Mucosa of stomach (tissue), 1 donor: Measurements from ENCODE around the gene SPDYE16.
"Not testable (repeated sequence)": the region's sequence is repeated elsewhere in the genome, so short reads cannot be mapped to it uniquely, and the experiment has no call there.

Source experiments
- H3K27me3 ChIP-seq: one replicate; pipeline ENCODE4 v1.7.0; 2013; ENCODE audit warnings: mild to moderate bottlenecking, low read length; ENCODE audit not compliant: control insufficient read depth, insufficient read depth
- H3K36me3 ChIP-seq: one replicate; pipeline ENCODE4 v1.7.0; 2013; ENCODE audit warnings: low read length; ENCODE audit not compliant: control insufficient read depth, insufficient read depth
- H3K4me1 ChIP-seq: one replicate; pipeline ENCODE4 v1.7.0; 2013; ENCODE audit warnings: mild to moderate bottlenecking, low read length; ENCODE audit not compliant: control insufficient read depth, insufficient read depth
- H3K4me3 ChIP-seq: one replicate; pipeline ENCODE4 v1.7.0; 2013; ENCODE audit warnings: low read length
- H3K9ac ChIP-seq: one replicate; pipeline ENCODE4 v1.7.0; 2013; ENCODE audit warnings: mild to moderate bottlenecking, low read length, moderate library complexity
- H3K9me3 ChIP-seq: one replicate; pipeline ENCODE4 v1.7.0; 2013; ENCODE audit warnings: mild to moderate bottlenecking, low read length, moderate library complexity; ENCODE audit not compliant: control insufficient read depth
- donor health status: Pancreatic carcinoma.

Gene SPDYE16

DNA sequence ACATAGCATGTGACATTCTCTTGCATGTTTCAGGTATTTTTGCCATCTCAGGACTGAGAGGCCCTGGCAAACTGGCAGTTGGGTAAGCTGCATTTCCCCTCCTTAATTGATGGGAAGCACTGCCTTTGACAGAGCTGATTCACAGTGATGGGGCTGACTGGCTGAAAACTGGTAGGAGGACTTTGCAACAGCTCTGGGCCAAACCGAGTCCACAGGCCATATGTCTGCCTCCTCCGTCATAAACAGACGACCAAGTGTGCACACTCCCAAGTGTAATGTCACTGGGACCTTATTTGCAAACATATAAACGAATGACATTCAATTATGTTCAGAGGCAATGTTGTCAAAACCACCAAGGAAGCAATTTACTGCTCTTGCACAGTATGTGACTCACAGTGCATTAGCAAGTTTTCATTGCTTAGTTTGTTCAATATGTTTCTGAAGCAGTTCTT, 27.3 kb upstream of the SPDYE16 start:
- not testable (repeated sequence) for H3K9me3 ChIP-seq, H3K4me3 ChIP-seq, H3K27me3 ChIP-seq, H3K36me3 ChIP-seq, H3K4me1 ChIP-seq, H3K9ac ChIP-seq

DNA sequence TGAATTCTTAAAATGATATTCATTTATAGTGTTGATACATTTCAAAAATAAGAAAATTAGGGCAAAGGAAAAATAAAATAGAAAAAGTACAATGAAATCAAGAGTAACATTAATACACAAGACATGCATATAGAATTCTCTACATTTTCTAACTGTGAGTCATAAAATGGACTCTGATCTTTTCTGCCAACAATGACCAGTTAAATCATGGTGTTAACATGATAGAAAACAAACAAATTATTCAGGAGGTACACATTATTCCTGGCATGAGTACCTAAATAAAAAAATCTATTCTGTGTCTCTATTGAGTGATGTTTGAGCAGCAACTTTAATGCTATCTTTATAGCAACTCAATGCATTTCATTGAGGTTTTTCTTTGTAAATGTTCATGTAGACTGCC, 25.6 kb upstream of the SPDYE16 start:
- H3K36me3 ChIP-seq, H3K9me3 ChIP-seq, H3K27me3 ChIP-seq, H3K9ac ChIP-seq, H3K4me3 ChIP-seq, H3K4me1 ChIP-seq: not testable (repeated sequence)

DNA sequence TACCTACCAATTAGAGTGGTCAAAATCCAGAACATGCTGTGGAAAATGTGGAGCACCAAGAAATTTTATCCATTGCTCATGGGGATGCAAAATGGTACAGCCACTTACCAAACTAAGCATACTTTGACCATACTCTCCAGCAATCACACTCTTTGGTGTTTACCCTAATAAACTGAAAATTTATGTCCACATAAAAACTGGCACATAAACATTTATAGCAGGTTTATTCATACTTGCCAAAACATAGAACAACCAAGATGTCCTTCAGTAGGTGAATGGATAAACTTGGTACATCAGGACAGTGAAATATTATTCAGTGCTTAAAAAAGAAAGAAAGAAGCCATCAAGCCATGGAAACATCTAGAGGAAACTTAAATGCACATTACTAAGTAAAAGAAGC, 24.7 kb upstream of the SPDYE16 start:
- not testable (repeated sequence) for H3K4me3 ChIP-seq, H3K4me1 ChIP-seq, H3K9me3 ChIP-seq, H3K36me3 ChIP-seq, H3K9ac ChIP-seq, H3K27me3 ChIP-seq

DNA sequence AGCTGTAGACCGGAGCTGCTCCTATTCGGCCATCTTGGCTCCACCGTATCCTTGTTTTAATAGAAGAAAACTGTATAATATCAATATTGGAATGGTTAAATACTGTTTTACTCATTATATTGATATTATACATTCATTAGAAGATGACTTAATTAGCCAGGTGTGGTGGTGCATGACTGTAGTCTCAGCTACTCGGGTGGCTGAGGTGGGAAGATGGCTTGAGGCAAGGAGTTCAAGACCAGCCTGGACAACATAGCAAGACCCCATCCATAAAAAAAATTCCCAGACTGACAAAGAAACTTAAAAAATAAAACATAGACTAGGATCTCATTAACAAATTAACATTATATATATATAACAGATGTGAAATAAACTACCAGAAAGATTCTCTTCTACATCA, 24.2 kb upstream of the SPDYE16 start:
- not testable (repeated sequence) for H3K36me3 ChIP-seq, H3K9me3 ChIP-seq, H3K27me3 ChIP-seq, H3K4me1 ChIP-seq, H3K4me3 ChIP-seq, H3K9ac ChIP-seq

DNA sequence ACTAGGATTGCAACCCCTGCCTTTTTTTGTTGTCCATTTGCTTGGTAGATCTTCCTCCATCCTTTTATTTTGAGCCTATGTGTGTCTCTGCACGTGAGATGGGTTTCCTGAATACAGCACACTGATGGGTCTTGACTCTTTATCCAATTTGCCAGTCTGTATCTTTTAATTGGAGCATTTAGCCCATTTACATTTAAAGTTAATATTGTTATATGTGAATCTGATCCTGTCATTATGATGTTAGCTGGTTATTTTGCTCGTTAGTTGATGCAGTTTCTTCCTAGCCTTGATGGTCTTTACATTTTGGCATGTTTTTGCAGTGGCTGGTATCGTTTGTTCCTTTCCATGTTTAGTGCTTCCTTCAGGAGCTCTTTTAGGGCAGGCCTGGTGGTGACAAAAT, 21.9 kb upstream of the SPDYE16 start:
- not testable (repeated sequence) for H3K4me1 ChIP-seq, H3K9ac ChIP-seq, H3K27me3 ChIP-seq, H3K36me3 ChIP-seq, H3K4me3 ChIP-seq, H3K9me3 ChIP-seq

GRCh38 chr7:76561342-76561741, 18.2 kb upstream of the SPDYE16 start:
- H3K9me3 ChIP-seq, H3K9ac ChIP-seq, H3K36me3 ChIP-seq, H3K27me3 ChIP-seq, H3K4me1 ChIP-seq, H3K4me3 ChIP-seq: not testable (repeated sequence)

GRCh38 chr7:76560157-76560556, 17.1 kb upstream of the SPDYE16 start:
- not testable (repeated sequence) for H3K36me3 ChIP-seq, H3K9ac ChIP-seq, H3K4me1 ChIP-seq, H3K9me3 ChIP-seq, H3K4me3 ChIP-seq, H3K27me3 ChIP-seq

DNA sequence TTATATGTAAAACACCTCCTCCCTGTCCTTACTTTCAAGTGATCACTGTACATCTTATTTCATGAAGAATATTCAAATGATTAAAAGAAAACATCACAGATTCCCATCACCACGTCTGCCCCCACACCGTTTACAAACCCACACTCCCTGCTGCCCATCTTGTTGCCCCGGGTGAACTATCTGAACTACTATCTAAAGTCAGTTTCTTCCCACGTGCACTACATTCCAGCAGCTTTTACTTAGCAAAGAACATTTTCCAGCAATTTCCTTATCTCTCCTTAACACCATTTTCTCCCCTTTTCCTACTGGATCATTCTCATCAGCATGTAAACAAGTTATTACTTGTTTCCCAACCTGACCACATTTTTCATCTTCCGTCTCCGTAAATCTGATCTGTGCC, 16.6 kb upstream of the SPDYE16 start:
- H3K36me3 ChIP-seq, H3K4me3 ChIP-seq, H3K9ac ChIP-seq, H3K9me3 ChIP-seq, H3K4me1 ChIP-seq, H3K27me3 ChIP-seq: not testable (repeated sequence)

DNA sequence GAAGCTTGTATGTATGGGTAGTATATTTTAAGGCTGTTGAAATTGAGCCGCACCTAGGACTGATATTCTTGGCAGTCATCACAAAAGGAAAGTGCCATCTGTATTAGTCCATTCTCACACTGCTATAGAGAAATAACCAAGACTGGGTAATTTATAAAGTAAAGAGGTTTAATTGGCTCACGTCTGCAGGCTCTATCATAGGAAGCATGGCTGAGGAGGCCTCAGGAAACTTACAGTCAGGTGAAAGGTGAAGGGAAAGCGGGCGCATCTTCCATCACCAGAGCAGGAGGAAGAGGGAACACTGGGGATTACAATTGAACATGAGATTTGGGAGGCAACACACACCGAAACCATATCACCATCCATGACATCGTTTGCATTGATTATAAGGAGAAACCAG, 8.9 kb upstream of the SPDYE16 start:
- H3K4me3 ChIP-seq, H3K36me3 ChIP-seq, H3K9ac ChIP-seq, H3K4me1 ChIP-seq, H3K27me3 ChIP-seq, H3K9me3 ChIP-seq: not testable (repeated sequence)

GRCh38 chr7:76549855-76550248, 6.8 kb upstream of the SPDYE16 start:
- H3K4me3 ChIP-seq, H3K9me3 ChIP-seq, H3K36me3 ChIP-seq, H3K4me1 ChIP-seq, H3K27me3 ChIP-seq: not testable (repeated sequence)
- peak overlapping the region; percentile 84 for H3K9ac ChIP-seq

GRCh38 chr7:76549025-76549854, 6.1 kb upstream of the SPDYE16 start:
- not testable (repeated sequence) for H3K36me3 ChIP-seq, H3K4me3 ChIP-seq, H3K4me1 ChIP-seq, H3K27me3 ChIP-seq, H3K9me3 ChIP-seq
- peak overlapping the region; percentile 84 for H3K9ac ChIP-seq

DNA sequence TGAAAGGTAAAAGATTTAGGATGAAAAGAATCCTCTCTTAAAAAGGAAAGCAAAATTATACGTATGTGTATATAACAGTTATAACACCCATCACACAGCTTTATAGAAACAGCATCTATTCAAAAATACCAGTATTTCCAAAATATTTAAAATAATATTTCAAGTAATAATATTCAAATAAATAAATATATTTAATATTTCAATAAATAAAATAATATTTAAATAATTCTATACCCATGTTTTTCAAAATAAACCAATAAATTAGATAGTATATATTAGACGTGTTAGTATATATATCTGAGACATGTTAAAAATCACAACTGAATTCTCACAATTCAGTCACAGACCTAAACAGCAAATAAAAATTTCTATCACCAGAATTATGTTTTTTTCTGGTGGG, 11.5 kb downstream of the SPDYE16 start:
- H3K4me1 ChIP-seq = not testable (repeated sequence)

DNA sequence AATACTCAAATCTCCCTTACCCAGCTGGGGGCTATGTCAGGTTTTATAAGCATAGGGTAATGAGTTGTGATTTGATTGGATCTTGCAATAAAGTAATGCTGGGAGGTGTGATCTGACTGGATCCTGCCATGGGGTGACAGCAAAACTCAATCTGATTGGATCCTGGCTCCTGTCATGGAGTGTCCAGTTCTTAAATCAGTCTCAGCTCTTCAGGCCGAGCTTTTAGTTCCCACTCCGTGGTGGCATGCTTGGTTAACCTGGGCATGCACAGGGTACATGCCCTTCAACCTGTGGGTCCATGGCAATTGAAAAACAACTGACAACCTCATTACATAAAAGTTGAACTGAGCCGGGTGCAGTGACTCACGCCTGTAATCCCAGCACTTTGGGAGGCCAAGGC, 16.9 kb downstream of the SPDYE16 start:
- H3K9me3 ChIP-seq, H3K4me3 ChIP-seq, H3K9ac ChIP-seq, H3K27me3 ChIP-seq, H3K4me1 ChIP-seq, H3K36me3 ChIP-seq: not testable (repeated sequence)

More for the DNA sequence above, 11.5 kb downstream of the SPDYE16 start:
- H3K9ac ChIP-seq, H3K9me3 ChIP-seq, H3K27me3 ChIP-seq, H3K36me3 ChIP-seq, H3K4me3 ChIP-seq: not testable (repeated sequence)
